DND-41 (cell line): Measurements from ENCODE around the gene TNRC6B.

Experiments used
- CTCF ChIP-seq: IDR thresholded peaks from 2 replicates; pipeline ENCODE4 v1.5.1; 2012; ENCODE audit warnings: borderline replicate concordance, low read length, moderate library complexity, mild to moderate bottlenecking; ENCODE audit not compliant: poor library complexity, severe bottlenecking; ENCODE audit errors: extremely low read depth
- EZH2 ChIP-seq: IDR thresholded peaks from 3 replicates; pipeline ENCODE4 v1.6.1; 2012; ENCODE audit warnings: borderline replicate concordance, low read depth, mild to moderate bottlenecking, moderate library complexity, low read length, inconsistent platforms; ENCODE audit not compliant: severe bottlenecking

DNA sequence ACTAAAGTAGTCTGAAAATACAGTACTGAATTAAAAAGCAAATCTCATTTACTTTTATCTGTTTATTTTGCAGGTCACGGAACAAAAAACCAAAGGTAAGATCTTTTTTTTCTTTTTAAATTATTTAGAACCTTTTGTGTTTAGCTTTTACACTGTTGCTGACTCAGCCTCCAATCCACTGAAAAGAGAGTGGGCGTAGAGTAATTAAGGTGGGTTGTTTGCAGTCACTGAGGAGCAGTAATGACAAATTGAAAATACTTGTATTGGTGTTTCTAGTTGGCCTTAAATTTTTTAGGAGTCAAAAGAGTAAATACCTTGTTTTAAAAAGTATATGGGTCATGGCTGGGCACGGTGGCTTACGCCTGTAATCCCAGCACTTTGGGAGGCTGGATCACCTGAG is 73.4 kb downstream of the TNRC6B start:
- no peak for TF ChIP-seq CTCF
- TF ChIP-seq EZH2 = no peak
